ENCODE data around the gene AFG3L2.

AFG3L2 gene

GRCh38 chr18:12359515-12359927 lies 17.5 kb downstream of the AFG3L2 start:
- DNase-seq = no peak
- H3K27me3 ChIP-seq = no peaks in the 10 kb centered on the region
- intact Hi-C loops (cut with DNase I; ENCODE audit: low total_unique reads) = no loop called here
- H3K4me1 ChIP-seq = no peaks in the 10 kb centered on the region
- no peak overlapping the region for H3K4me3 ChIP-seq
- H3K9me3 ChIP-seq = no peaks in the 10 kb centered on the region
- no peak for TF ChIP-seq CTCF (IDR thresholded peaks at IDR 0.05)
- peaks cover 73 to 92% (median 82%) of the 10 kb centered on the region in 3 donors for H3K36me3 ChIP-seq
- no peak overlapping the region for H3K27ac ChIP-seq

DNA sequence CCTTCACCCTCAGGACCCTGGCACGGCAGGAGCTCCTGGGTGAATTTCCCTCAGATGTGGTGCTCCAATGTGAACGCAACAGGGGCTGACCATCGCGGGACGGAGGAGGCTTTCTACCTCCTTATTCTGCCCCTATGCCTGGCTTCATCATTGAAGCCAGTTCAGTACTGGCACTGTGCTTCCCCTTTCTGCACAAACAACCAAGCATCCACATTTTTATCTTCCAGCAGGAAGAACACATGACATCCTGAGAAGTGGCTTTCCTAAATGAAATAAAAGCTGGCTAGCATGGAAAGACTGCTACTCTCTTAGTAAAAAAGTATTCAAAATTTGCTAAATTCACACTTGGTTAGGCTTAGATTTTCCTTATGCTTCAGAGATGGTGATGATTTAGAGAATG lies 24.8 kb downstream of the AFG3L2 start:
- no peaks in the 10 kb centered on the region for H3K4me1 ChIP-seq
- H3K27me3 ChIP-seq = no peaks in the 10 kb centered on the region
- no peak for DNase-seq
- no peaks in the 10 kb centered on the region for H3K9me3 ChIP-seq
- peaks cover 78 to 95% (median 79%) of the 10 kb centered on the region in 3 donors for H3K36me3 ChIP-seq
- no peak overlapping the region for H3K27ac ChIP-seq
- intact Hi-C loops (cut with DNase I; ENCODE audit: low total_unique reads) = no loop called here
- no peak overlapping the region for H3K4me3 ChIP-seq
- TF ChIP-seq CTCF (IDR thresholded peaks at IDR 0.05) = no peak

DNA sequence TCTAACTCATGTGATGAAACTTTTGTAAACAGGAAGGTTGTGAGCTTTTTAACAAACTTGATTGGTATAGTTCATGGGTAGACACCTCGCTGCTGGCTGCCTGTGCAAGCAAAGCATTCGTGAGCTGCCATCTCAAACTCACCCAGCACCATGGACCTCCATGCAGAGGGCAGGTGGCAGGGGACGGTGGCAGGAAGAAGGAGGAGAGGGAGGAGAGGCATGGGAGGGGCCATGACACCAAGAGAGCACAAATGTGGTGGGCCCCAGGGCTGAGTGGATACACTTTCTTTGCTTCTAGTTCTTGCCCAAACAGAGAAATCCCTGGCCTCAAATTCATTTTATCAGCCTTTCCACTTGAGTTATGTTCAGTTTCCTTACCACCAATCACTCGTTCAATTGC lies 29.1 kb downstream of the AFG3L2 start:
- DNase-seq = no peak
- peaks cover 87 to 97% (median 88%) of the 10 kb centered on the region in 3 donors for H3K36me3 ChIP-seq
- no peak for TF ChIP-seq CTCF (IDR thresholded peaks at IDR 0.05)

DNA sequence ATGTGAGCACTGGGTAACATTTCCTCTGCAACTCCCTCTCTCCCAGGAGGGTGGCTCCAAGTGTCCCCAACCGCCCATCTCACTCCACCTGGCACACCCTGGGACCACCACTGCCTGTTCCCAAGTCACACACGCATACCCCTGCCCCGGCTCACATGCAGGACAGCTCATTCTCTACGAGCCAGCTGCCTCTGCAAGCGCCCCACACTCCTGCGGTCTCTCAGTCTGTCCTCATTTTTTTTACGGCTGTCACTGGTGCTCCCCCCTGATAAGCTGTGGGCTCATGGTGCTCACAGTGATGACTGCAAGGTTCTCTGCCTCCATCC lies 30.8 kb downstream of the AFG3L2 start:
- Histone ChIP-seq H3K36me3 (peaks cover 89 to 97% (median 89%) of the 10 kb centered on the region in 3 donors), H3K9me3 (no peaks in the 10 kb centered on the region), H3K27ac (no peak overlapping the region), H3K4me1 (no peaks in the 10 kb centered on the region), H3K4me3 (no peak overlapping the region), H3K27me3 (no peaks in the 10 kb centered on the region)
- DNase-seq = no peak
- intact Hi-C loops (cut with DNase I; ENCODE audit: low total_unique reads) = no loop called here
- TF ChIP-seq CTCF (IDR thresholded peaks at IDR 0.05) = no peak

More for the DNA sequence above, 29.1 kb downstream of the AFG3L2 start:
- H3K9me3 ChIP-seq = no peaks in the 10 kb centered on the region
- no peaks in the 10 kb centered on the region for H3K27me3 ChIP-seq
- H3K27ac ChIP-seq = no peak overlapping the region
- no peaks in the 10 kb centered on the region for H3K4me1 ChIP-seq
- intact Hi-C loops (cut with DNase I; ENCODE audit: low total_unique reads) = no loop called here
- no peak overlapping the region for H3K4me3 ChIP-seq

DNA sequence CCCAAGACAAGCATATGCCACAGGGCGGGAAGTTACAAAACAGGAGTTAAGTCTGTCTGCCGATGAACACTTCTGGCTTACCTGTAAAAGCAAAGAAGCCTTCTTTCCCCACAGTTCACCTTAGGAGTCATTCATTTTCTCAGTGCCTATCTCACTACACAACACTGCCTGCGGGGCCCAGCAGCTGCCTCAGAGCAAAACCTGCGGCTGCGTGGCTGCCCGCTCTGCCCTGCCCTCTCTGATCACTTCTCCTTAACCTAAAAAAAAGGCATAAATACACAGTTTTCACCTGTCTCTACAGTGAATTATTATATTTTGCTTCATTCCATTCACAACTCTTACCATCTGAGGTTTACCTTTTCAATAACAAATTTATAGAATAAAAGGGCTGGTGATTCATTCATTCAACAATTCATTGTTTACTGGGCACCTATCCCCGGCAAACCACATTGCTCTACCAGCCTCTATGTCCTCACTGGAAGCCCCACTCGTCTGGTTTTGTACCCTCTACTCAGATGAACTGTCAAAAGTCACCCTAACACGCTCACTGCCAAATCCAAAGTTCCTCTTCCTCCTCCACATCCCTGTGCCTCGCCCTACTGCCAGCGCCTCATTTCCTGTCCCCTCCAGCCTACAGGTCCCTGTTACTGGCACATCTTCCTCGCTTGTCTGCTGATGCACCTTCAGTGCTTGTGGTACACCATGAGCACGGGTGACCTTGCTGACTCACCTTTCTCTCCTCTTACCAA lies 31.4 kb downstream of the AFG3L2 start:
- intact Hi-C loops (cut with DNase I; ENCODE audit: low total_unique reads) = no loop called here
- Histone ChIP-seq H3K4me3 (no peak overlapping the region), H3K27ac (no peak overlapping the region), H3K4me1 (no peaks in the 10 kb centered on the region), H3K9me3 (no peaks in the 10 kb centered on the region), H3K36me3 (peaks cover 83 to 97% (median 88%) of the 10 kb centered on the region in 3 donors), H3K27me3 (no peaks in the 10 kb centered on the region)
- no peak for TF ChIP-seq CTCF (IDR thresholded peaks at IDR 0.05)
- no peak for DNase-seq
